ENCODE measurements around the gene CTXN1. TPM values are rescaled to one million over a fixed set of nuclear protein-coding genes. Genes with fewer than 3 reads are reported as not detected.

Gene CTXN1
- total and polyA plus RNA-seq, 2 donors (not counting 1 experiment from before 2014, with no cell fraction given): not detected

GRCh38 chr19:7943444-7944176 lies 17.7 kb upstream of the CTXN1 start, which contains the start of gene TIMM44:
TIMM44 (minus strand) TSS chr19:7943666; CDS start chr19:7943651, 15 bp downstream.
- H3K27ac Mint-ChIP-seq: peak within 1 kb of the TSS; percentile 97
- POLR2A ChIA-PET: interaction anchor here (0.9 to 3.2 kb wide), 9 partner anchors 14 to 446 kb away, joined by 3 to 29 read pairs (median 5); partner anchors contain the start of genes MAP2K7, PET100, RAB11B and SNAPC2

More at GRCh38 chr19:7943444-7944176, 17.7 kb upstream of the CTXN1 start, which contains the start of gene TIMM44:
- Histone ChIP-seq H3K9ac (ENCODE audit: low read length) (peak within 1 kb of the TSS; percentile 100), H3K36me3 (replicated peaks in 1 of 2; ENCODE audit: control extremely low read depth in 1 of 2, control insufficient read depth in 1 of 2, extremely low read depth in 1 of 2, insufficient read depth in 2 of 2, low read length in 1 of 2) (peaks cover 0 to 18% of the 10 kb centered on the region in 2 experiments), H3K4me1 (ENCODE audit: control insufficient read depth in 2 of 2, insufficient read depth in 2 of 2, low read length in 2 of 2) (peaks cover 12 to 21% of the 10 kb centered on the region in 2 donors), H2AFZ (ENCODE audit: insufficient read depth, low read depth, low read length, poor library complexity, severe bottlenecking) (peak within 1 kb of the TSS; percentile 94), H4K20me1 (ENCODE audit: control insufficient read depth, insufficient read depth, low read length, poor library complexity, severe bottlenecking) (no peaks in the 10 kb centered on the region), H3K4me2 (replicated peaks; ENCODE audit: low read depth, low read length, poor library complexity, severe bottlenecking) (peak within 1 kb of the TSS; percentile 84), H3K9me3 (ENCODE audit: control extremely low read depth in 1 of 3, control insufficient read depth in 2 of 3, insufficient read depth in 1 of 3, low read length in 2 of 3) (no peaks in the 10 kb centered on the region), H3K27ac (ENCODE audit: low read length in 2 of 2) (peak within 1 kb of the TSS; percentile 94 to 99), H3K79me2 (ENCODE audit: control insufficient read depth, insufficient read depth, low read length) (peaks cover 39% of the 10 kb centered on the region), H3K27me3 (replicated peaks in 1 of 4; ENCODE audit: control extremely low read depth in 1 of 4, control insufficient read depth in 3 of 4, insufficient read depth in 4 of 4, low read length in 3 of 4) (no peaks in the 10 kb centered on the region), H3K4me3 (ENCODE audit: control extremely low read depth in 1 of 5, extremely low read depth in 1 of 5, insufficient read depth in 1 of 5, low read depth in 2 of 5, low read length in 4 of 5) (peak within 1 kb of the TSS; percentile 81 to 97 (median 87))
- CTCF ChIA-PET: interaction anchor here (0.7 to 3.9 kb wide), 32 partner anchors 8 to 638 kb away, joined by 3 to 28 read pairs (median 5); partner anchors contain the start of genes ELAVL1, MAP2K7, PET100 and SNAPC2
- no peaks in the 10 kb centered on the region for H3K9me3 Mint-ChIP-seq (ENCODE audit: insufficient read depth)
- WGBS (ENCODE audit: insufficient coverage): under 1% methylated on average over 56 of the region's 56 CpGs
- H3K4me1 Mint-ChIP-seq: peaks cover 30% of the 10 kb centered on the region
- TF ChIP-seq EZH2 (IDR thresholded peaks at IDR 0.05; ENCODE audit: borderline replicate concordance, insufficient read depth, low read depth, low read length, poor library complexity, severe bottlenecking) (no peak), CTCF (IDR thresholded peaks at IDR 0.05) (no peak)
- peak within 1 kb of the TSS; percentile 96 for H3K4me3 Mint-ChIP-seq
- peak; percentile 96 for ATAC-seq (ENCODE audit: low read depth)
- intact Hi-C loops (cut with micrococcal nuclease): loop anchor here (1.0 to 5.0 kb wide), 11 partner anchors 18 to 447 kb away; partner anchors contain the start of genes MAP2K7, NDUFA7, PET100 and RAB11B
- DNase-seq: peak; percentile 99
- no peaks in the 10 kb centered on the region for H3K27me3 Mint-ChIP-seq
